GM12892 (cell line): ENCODE data around the gene ZIC5.

Experiments used
- DNase-seq: peaks from one replicate; pipeline ENCODE4 v3.0.0; 2011; ENCODE audit not compliant: insufficient read length
- FAIRE-seq: peaks from 2 replicates; lab custom pipeline; 2011; peaks lifted over from hg19 to GRCh38; lab: Jason Lieb, UNC
- POLR2A ChIP-seq: IDR thresholded peaks from 2 replicates; pipeline ENCODE4 v1.6.1; 2011; ENCODE audit warnings: low read depth, low read length, control low read depth
- POLR2AphosphoS5 ChIP-seq: IDR thresholded peaks from 2 replicates; pipeline ENCODE4 v1.6.1; 2011; ENCODE audit warnings: low read depth, low read length, control low read depth
- TAF1 ChIP-seq: IDR thresholded peaks from 2 replicates; pipeline ENCODE4 v1.6.1; 2011; ENCODE audit warnings: low read depth, mild to moderate bottlenecking, control low read depth, low read length, borderline replicate concordance

The ZIC5 gene

DNA sequence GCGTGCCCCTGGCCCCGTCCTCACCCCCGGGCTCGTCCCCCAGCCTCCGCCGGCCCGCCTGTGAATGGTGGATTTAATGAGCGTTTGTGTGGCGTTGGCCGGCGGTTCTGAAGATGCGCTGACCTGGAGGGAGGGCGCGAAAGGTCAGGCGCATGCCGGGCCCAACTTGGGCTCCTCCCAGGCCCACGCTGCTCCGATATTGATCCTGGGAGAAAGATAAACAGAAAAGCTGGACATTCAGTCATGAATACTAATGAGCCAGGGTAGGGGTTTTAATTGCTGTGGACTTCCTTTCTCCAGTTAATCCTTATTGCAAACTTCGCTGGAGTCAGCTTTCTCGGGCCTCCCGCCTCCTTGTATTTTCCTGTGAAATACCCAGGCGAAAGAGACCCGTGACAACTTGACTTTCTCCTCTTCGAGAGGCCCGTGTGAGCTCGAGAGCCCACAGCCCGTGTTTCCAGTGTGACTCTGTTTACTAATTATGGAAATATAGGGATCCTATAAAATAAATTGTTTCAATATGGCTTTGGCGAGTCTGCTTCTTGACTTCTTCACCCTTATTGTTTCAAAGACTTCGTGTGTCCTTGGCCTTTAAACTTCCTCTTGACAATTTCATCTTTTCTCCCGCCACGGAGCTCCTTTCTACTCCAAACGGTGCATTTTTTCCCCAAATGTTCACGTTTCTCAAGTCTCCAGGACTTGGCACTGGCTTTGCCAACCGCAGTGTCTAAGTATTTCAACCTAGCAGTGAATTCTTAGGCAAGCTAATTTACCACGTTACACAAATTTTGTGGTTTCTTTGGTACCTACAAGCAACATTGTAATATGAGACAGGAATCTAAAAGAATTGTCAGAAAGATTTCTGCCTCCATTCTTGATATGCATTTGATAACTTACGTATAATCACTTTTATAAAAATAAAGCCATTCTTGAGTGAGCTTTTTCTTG, 20.5 kb upstream of the ZIC5 start:
- TF ChIP-seq TAF1: no peak
- no peak for TF ChIP-seq POLR2AphosphoS5
- no peak for TF ChIP-seq POLR2A
- FAIRE-seq: no peak

DNA sequence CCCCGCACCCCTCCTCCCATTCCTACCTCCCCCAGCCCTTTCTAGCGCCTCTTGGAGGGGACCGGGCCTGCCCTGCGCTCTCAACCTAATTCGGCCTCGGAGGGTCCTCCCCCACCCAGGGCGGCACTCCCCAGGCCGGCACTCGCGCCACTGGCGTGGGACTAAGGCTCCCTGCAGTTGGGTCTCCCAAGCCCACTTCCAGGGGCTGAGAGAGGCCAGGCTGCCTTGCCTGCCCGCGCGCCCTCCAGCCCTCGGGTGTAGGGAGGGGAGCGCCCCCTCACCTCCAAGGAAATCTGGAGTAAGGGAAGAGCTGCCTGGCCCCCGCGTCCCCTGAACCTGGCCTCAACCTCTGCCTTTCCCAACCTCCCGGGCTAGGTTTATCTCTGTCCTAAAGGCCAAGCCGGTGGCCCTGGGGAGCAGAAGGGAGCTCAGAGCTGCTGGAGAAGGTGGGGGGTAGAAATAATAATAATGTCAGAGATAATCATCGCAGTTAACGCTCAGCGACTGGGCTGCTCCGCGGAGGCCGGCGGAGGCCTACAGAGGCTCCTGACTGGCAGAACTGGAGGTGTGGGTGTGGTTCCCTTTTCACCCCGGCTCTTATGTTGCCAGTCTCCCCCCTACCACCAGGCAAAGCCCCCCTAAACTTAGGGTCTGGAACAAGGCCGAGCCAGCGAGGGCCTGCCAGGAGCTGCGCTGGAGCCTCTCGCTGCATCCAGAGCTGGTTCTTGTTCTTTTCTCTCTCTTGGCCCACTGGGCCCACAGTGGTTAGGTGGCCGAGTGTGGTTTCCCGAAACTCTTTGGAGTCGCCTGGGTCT, 19.7 kb upstream of the ZIC5 start:
- DNase-seq (no peak), FAIRE-seq (no peak)
- TF ChIP-seq POLR2A (no peak), TAF1 (no peak), POLR2AphosphoS5 (no peak)

More for the DNA sequence above, 20.5 kb upstream of the ZIC5 start:
- no peak for DNase-seq

DNA sequence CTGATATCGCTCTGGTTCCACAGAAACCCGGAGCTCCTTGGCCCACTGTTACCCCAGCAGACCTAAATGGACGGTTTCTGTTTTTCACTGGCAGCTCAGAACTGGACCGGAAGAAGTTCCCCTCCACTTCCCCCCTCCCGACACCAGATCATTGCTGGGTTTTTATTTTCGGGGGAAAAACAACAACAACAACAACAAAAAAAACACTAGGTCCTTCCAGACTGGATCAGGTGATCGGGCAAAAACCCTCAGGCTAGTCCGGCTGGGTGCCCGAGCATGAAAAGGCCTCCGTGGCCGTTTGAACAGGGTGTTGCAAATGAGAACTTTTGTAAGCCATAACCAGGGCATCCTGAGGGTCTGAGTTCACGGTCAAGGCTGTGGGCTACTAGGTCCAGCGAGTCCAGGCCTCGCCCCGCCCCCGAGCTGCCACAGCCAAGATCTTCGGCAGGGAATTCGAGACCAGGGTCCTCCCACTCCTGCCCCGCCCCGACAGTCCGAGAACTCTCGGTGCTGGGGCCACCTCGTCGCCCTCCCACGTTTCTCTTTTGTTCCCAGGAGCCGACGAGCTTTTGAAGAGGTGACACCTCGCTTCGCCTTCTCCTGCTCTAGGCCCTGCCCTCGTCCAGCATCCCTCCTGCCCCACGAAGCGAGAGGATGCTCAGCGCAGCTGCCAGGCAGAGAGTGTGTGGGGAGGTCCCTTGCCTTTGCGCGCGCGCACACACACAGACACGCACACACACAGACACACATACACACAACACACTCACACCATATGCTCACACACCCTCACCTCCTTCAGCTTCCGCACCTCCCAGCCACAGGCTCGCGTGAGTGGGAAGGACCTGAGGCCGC, 18.8 kb upstream of the ZIC5 start:
- no peak for TF ChIP-seq TAF1
- no peak for TF ChIP-seq POLR2AphosphoS5
- no peak for TF ChIP-seq POLR2A
- DNase-seq (no peak), FAIRE-seq (no peak)

DNA sequence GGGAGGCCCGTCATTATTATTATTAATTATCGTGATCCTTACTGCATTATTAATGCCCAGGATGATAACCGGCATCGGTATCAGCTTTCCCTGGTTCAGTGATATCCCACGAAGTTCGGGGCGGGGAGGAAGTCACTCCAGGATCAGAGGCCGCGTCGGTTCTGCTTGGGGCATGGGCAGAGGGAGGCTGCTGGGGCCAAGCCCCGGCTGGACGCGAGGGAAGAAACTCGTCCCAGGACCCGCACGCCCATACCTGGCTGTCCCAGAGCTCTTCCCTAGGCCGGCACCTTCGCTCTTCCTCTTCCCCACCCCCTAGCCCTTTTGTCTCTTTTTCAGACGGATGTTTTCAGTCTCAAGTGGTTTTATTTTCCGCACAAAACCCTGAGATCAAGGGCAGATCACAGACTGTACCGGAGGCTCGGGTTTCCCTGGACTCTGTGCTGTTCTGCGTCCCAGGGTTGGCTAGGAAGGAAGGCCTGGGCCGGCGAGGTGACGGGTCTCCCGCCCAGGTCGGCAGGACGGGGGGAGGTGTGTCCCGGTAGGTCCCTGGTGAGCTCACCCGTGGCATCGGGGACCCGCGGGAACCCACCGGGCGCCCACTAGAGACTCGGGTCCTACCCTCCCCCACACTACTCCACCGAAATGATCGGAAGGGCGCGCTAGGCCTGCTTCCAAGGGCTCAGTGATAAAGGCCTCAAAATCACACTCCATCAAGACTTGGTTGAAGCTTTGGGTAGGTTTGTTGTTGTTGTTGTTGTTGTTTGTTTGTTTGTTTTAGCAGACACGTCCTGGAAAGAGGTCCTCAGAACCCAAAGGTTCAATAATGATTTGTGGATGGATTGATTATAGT, 17.9 kb upstream of the ZIC5 start:
- no peak for DNase-seq
- no peak for FAIRE-seq
- TF ChIP-seq TAF1: no peak
- no peak for TF ChIP-seq POLR2A
- TF ChIP-seq POLR2AphosphoS5: no peak

DNA sequence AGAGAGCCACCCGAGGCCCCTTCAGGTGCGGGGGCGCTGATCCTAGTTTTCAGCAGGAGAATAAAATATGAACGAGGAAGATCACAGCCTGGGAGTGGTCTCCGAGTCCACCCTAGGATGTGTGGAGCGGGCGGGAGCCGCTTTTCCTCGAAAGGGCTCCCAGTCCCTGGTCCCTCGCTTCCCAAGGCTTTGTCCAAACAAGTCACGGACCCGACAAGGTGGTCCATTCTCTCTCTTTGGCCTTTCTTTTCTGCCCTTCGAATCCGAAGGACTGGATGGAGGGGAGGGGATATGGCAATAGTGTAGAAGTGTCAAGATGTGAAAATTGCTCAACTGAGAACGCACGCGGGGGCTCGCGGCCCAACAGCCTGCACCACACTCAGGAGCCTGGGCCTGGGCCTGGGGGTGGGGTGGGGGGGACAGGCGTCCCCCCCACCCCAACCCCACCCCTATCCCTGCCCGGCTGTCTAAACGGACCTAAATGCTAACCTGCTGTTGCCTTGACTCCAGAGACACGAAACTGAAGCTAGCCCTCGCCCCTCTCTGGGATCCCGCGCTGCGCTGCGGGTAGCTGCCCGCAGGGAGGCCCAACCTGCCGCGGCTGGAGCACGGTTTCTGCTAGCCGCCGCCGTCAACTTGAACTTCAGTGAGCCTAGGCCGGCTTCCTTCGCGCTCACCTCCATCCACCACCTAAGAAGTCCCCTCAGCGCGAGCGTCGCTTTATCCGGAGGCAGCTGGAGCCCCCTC, 17.1 kb upstream of the ZIC5 start:
- FAIRE-seq (no peak), DNase-seq (no peak)
- no peak for TF ChIP-seq POLR2A
- TF ChIP-seq POLR2AphosphoS5: no peak
- no peak for TF ChIP-seq TAF1

DNA sequence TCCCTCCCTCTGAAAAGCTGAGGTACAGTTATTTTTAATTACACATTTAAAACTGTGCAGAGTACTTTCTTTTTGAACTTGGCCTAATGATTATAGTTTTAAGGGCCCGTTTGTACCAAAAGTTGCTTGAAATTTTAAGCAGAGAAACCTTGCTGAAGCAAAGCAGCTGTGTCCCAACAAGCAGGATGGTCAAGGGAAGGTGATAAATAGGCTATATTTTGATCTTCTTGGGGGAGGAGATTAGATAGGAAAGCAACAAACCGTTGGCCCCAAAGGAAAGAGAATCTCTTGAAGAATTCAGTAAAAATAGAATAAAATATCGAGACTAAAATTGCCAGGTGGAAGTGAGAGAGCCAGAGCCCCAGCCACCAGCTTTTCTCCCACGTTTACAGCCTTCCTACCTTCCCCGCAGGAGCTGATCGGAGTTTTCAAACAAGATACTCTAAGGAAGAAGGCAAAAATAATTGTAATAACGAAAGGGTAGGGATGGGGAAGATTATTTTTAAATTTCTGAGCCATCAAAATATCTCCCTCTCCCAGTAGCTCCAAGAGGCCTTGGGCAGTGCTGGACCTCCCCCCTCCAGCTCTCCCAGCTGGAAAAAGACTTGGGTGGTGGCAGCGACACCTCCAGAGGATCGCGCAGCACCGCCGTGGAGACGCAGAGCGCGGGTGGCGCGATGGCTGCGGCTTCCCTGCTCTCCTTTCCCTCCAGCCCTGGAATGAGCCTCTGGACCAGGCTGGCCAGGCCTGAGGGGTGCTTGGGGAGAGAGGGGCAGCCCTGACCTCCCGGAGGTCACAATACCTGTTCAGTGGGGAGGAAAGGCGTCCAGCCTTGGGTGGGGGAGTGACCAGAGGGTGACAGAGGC, 15.8 kb upstream of the ZIC5 start:
- DNase-seq: no peak

DNA sequence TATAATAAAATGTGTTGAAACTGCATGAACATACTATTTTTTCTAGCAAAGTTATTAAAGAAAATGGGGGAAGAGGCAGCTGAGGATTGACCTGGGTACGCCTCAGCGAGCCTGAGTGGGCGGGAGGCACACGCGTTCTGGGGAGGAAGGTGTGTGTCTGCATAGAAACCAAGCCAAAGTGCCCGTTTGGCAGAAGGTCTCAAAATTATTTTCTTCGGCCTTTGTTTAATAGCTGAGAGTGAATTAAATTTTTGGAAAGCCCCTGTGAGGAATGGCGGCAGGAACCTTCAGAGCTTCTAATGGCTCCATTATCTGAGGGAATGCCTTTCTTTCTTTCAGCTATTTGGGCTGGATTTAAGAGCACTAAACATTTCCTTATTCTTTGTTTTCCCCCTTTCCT, 15.2 kb upstream of the ZIC5 start:
- TF ChIP-seq POLR2AphosphoS5: no peak
- TF ChIP-seq POLR2A: no peak
- TF ChIP-seq TAF1: no peak
- FAIRE-seq: no peak
- DNase-seq: no peak

More for the DNA sequence above, 15.8 kb upstream of the ZIC5 start:
- FAIRE-seq: no peak
- TF ChIP-seq TAF1 (no peak), POLR2A (no peak), POLR2AphosphoS5 (no peak)

DNA sequence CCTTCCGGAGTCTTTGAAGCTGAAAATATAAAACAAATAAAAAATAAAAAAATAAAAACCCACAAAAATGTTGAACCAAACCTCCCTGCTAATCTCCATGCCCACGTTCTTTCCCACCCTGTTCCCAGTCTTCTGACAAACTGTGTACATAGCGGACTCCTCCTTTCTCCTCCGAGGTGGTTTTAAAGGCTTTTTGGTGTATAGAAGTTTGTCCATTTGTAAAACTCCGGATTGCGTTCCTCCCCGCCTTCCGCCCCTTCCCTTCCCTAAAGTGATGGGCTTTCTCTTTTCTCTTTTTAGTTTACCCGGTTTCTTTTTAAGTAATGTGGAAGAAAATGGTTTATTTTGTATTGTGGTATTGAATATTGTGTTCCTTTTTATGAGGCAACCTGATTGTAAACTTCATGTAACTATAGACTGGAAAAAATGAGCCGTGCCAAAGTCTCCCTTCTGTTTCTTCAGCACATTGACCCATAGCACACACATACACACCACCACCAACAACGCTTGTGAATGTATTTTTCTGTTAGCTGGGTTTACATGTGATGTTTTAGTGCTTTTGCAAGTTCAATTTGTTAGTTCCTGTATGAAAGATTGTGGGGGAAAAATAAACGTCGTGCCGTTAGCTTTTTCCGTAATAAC, 14.4 kb upstream of the ZIC5 start:
- no peak for TF ChIP-seq POLR2AphosphoS5
- no peak for TF ChIP-seq POLR2A
- TF ChIP-seq TAF1: no peak
- FAIRE-seq (no peak), DNase-seq (no peak)

DNA sequence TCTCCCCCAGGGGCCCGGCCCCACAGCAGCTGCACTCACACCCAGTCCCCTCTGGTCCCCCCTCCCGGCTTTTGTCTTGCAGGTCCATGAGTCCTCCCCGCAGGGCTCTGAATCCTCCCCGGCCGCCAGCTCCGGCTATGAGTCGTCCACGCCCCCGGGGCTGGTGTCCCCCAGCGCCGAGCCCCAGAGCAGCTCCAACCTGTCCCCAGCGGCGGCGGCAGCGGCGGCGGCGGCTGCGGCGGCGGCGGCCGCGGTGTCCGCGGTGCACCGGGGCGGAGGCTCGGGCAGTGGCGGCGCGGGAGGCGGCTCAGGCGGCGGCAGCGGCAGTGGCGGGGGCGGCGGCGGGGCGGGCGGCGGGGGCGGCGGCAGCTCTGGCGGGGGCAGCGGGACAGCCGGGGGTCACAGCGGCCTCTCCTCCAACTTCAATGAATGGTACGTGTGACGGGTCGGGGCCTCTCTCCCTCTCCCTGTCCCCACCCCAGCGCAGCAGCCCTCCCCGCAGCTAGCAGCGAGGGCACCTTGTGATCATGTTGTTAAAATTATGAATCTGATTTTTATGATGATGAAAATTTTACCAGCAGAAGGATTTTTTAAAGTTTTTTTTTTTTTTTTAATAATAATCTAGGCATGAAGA, 13.8 kb upstream of the ZIC5 start:
- DNase-seq: no peak
- TF ChIP-seq POLR2AphosphoS5 (no peak), TAF1 (no peak), POLR2A (no peak)
- no peak for FAIRE-seq
